SU-DHL-6 (cell line): ENCODE data around the gene ARFGAP1.

Source experiments
- EZH2phosphoT487 ChIP-seq: fragments of 200-600 bp; sonication (generic), shearing (Covaris generic); conservative IDR thresholded peaks from 2 replicates; pipeline ENCODE4 v1.6.1; 2018; ENCODE audit warnings: mild to moderate bottlenecking, antibody characterized with exemption, low read length, moderate library complexity, mixed read lengths
- TF ChIP-seq, protein P1 (sequence below): fragments of 200-600 bp; sonication (generic); IDR thresholded peaks from one replicate; pipeline ENCODE4 v1.5.1; 2017; ENCODE audit warnings: antibody characterized with exemption, mild to moderate bottlenecking, low read length, moderate library complexity; ENCODE audit not compliant: insufficient read depth, poor library complexity, severe bottlenecking

DNA sequence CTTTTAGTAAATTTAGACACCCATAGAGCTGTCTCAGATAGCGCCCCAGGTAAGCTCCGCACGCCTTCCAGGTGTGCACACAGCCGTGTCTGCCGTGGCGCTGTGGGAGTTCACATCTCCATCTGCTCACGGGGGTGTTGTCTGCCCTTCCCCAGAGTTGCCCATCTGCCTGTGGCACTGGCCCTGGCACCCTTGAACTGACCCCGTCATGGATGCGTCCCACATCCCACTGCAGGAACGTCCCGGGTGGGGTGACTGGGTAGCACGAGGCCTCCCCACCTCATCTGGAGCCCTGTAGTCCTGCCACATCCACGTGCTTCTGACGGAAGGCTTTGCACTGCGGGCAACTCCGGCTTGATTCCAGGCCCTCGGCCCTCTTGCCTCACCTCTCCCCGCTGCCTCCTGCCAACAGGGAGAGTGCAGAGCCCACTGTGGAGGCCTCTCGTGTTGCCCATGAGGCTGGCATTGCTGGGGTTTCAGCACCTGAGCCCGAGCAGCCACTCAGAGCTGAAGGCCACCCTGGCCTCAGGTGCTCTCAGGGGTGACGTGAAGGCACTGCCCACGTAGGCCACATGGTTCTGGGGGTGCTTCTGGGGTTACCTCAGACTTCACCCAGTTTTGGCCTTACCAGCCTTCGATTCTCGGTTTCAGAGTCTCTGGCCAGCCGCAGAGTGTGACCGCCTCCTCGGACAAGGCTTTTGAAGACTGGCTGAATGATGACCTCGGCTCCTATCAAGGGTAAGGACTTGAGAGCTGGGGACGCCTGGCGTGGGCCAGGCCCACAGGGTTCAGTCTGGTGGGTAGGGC lies 5.1 kb downstream of the ARFGAP1 start:
- TF ChIP-seq, protein P1, sequence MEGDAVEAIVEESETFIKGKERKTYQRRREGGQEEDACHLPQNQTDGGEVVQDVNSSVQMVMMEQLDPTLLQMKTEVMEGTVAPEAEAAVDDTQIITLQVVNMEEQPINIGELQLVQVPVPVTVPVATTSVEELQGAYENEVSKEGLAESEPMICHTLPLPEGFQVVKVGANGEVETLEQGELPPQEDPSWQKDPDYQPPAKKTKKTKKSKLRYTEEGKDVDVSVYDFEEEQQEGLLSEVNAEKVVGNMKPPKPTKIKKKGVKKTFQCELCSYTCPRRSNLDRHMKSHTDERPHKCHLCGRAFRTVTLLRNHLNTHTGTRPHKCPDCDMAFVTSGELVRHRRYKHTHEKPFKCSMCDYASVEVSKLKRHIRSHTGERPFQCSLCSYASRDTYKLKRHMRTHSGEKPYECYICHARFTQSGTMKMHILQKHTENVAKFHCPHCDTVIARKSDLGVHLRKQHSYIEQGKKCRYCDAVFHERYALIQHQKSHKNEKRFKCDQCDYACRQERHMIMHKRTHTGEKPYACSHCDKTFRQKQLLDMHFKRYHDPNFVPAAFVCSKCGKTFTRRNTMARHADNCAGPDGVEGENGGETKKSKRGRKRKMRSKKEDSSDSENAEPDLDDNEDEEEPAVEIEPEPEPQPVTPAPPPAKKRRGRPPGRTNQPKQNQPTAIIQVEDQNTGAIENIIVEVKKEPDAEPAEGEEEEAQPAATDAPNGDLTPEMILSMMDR, result no peak
- TF ChIP-seq EZH2phosphoT487, result no peak
